ENCODE measurements around the gene H2BK1.

DNA sequence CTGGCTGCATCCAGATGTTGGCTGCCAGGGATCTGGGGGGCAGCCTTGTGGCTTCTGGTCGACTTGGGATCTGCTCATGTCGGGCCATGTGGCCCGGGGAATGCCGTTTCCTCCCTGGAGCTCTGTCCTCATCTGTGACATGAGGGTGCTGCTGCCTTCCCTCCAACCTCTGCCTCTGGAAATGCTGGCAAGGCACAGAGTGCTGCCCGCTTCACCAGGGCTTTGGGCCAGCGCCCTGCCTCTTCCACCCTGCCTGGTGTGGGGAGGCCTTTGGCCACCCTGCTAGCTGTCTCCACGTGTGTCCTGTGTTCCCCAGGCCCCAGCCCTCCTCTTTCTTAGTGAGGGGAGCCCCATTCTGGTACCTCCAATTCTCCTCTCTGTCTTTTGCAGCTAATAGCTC lies 44.0 kb upstream of the H2BK1 start:
- TF ChIP-seq, protein P1, sequence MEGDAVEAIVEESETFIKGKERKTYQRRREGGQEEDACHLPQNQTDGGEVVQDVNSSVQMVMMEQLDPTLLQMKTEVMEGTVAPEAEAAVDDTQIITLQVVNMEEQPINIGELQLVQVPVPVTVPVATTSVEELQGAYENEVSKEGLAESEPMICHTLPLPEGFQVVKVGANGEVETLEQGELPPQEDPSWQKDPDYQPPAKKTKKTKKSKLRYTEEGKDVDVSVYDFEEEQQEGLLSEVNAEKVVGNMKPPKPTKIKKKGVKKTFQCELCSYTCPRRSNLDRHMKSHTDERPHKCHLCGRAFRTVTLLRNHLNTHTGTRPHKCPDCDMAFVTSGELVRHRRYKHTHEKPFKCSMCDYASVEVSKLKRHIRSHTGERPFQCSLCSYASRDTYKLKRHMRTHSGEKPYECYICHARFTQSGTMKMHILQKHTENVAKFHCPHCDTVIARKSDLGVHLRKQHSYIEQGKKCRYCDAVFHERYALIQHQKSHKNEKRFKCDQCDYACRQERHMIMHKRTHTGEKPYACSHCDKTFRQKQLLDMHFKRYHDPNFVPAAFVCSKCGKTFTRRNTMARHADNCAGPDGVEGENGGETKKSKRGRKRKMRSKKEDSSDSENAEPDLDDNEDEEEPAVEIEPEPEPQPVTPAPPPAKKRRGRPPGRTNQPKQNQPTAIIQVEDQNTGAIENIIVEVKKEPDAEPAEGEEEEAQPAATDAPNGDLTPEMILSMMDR (IDR thresholded peaks at IDR 0.05) = no peak
- no peak for TF ChIP-seq ZFX (IDR thresholded peaks at IDR 0.05; ENCODE audit: borderline replicate concordance)

Measured in 22Rv1 (cell line).